ENCODE data around the gene HOXC12.

HOXC12 gene

DNA sequence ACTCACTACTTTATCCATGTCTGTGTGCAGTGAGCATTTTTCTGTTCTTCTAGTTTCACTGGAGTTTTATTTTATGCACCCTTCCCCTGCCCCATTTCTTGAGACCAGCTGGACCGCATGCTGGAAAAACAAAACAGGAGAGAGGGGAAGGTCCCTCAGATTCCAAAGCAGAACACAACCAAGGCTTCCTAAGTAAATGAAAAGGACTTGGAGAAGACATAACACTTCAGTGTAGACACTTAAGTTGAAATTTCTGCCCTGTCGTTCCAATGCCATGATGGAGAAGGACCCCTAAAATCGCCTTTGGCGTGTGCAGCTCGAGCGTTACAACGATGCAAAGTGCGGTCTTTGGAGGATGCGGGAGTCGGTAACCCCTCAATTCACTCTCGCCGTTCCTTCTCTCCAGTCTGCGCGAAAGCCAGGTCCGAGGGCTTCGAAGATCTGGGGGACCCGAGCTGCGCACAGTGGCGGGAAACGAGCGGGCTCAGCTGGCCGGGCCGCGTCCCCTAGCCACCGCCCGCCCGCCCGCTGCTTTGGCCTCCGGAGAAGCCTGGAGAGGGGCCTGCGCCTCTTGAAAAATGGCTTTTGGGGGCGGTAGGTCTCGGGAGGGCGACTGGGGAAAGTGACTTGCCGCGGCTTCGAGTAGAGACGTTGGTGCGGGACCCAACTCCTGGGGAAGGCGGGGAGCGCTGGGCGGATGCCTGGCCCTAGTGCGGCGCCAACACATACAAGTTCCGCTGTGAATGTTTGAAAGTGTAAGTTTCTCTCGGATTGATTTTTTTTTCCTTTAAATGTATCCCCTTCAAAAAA, 27.3 kb upstream of the HOXC12 start:
- TF ChIP-seq, protein P1, sequence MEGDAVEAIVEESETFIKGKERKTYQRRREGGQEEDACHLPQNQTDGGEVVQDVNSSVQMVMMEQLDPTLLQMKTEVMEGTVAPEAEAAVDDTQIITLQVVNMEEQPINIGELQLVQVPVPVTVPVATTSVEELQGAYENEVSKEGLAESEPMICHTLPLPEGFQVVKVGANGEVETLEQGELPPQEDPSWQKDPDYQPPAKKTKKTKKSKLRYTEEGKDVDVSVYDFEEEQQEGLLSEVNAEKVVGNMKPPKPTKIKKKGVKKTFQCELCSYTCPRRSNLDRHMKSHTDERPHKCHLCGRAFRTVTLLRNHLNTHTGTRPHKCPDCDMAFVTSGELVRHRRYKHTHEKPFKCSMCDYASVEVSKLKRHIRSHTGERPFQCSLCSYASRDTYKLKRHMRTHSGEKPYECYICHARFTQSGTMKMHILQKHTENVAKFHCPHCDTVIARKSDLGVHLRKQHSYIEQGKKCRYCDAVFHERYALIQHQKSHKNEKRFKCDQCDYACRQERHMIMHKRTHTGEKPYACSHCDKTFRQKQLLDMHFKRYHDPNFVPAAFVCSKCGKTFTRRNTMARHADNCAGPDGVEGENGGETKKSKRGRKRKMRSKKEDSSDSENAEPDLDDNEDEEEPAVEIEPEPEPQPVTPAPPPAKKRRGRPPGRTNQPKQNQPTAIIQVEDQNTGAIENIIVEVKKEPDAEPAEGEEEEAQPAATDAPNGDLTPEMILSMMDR (conservative IDR thresholded peaks at IDR 0.05; ENCODE audit: low read depth, low read length), result no peak
- H3K4me3 ChIP-seq (IDR thresholded peaks at IDR 0.05; ENCODE audit: insufficient read depth, low read depth, low read length), result no peak overlapping the region
- H3K27me3 ChIP-seq (ENCODE audit: insufficient read depth, low read depth), result peaks cover 42% of the 10 kb centered on the region
- H3K4me2 ChIP-seq, result no peak overlapping the region
- no peaks in the 10 kb centered on the region for H3K36me3 ChIP-seq (ENCODE audit: insufficient read depth)
- no peaks in the 10 kb centered on the region for H3K79me2 ChIP-seq (ENCODE audit: insufficient read depth, low read depth)
- H3K27ac ChIP-seq, result no peak overlapping the region
- H3K9ac ChIP-seq, result no peak overlapping the region
- no peaks in the 10 kb centered on the region for H4K20me1 ChIP-seq (ENCODE audit: insufficient read depth)
- no peaks in the 10 kb centered on the region for H3K4me1 ChIP-seq (ENCODE audit: low read depth, poor library complexity, severe bottlenecking)
- no peak overlapping the region for H2AFZ ChIP-seq (ENCODE audit: low read depth)

DNA sequence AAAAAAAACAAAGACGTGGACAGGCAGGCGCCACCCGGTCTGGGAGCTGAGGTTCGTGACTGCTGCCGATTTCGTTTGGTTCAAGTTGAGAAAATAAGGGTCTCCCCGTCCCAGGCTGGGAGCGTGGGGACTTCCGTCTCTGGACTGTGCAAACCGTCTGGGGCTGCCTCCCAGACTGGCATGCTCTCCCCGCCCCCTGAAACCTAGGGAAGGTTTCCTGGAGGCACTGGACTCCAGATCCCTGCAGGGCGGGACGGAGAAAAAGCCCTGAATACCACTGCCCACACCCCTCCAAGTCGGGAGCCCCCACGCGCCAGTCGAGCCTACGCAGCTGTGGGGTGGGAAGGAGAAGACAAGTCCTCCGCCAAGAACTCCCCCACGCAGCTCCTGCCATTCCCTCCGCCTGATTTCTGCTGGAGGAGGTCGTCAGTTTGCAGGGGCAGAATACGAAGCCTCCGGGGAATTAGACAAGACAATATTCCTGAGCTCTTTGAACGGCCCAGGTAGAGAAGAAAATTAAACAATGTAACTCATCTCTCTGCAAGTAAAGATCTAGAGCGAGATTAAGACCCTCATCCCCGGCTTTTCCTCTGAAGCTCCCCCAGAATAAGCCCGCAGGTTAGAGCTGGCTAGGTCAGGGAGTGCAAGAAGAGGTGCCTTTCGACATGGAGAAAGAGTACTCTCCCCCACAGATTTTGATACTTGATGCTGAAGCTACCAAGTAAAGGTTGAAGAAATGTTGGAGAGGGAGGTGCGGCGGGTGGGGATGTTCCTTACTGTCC, 26.5 kb upstream of the HOXC12 start:
- H3K9ac ChIP-seq, result no peak overlapping the region
- H3K36me3 ChIP-seq (ENCODE audit: insufficient read depth), result no peaks in the 10 kb centered on the region
- no peaks in the 10 kb centered on the region for H3K4me1 ChIP-seq (ENCODE audit: low read depth, poor library complexity, severe bottlenecking)
- no peaks in the 10 kb centered on the region for H3K79me2 ChIP-seq (ENCODE audit: insufficient read depth, low read depth)
- no peak overlapping the region for H2AFZ ChIP-seq (ENCODE audit: low read depth)
- no peaks in the 10 kb centered on the region for H4K20me1 ChIP-seq (ENCODE audit: insufficient read depth)
- H3K4me3 ChIP-seq (IDR thresholded peaks at IDR 0.05; ENCODE audit: insufficient read depth, low read depth, low read length), result no peak overlapping the region
- H3K4me2 ChIP-seq, result no peak overlapping the region
- H3K27me3 ChIP-seq (ENCODE audit: insufficient read depth, low read depth), result peaks cover 42% of the 10 kb centered on the region
- no peak overlapping the region for H3K27ac ChIP-seq
- TF ChIP-seq, protein P1 (conservative IDR thresholded peaks at IDR 0.05; ENCODE audit: low read depth, low read length), result no peak

DNA sequence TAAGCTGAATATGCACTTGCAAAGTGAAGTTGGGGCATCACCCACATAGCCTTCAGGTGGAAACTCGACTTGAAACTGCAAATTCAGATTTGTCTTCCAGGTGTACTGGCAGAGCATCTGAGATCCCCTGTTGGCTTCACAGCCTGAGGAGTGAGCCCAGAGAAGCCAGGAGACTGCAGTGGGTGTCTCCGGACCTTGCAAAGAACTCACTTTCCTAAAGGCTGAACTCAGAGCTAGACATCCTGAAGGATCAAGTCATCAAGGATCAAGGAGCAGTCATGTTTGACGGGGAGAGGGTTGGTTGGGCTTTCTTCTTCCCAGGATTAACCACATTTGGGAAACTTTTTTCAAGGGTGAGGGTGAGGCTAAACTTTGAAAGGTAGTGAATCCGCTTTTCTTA, 25.2 kb upstream of the HOXC12 start:
- H4K20me1 ChIP-seq (ENCODE audit: insufficient read depth), result no peaks in the 10 kb centered on the region
- TF ChIP-seq, protein P1 (conservative IDR thresholded peaks at IDR 0.05; ENCODE audit: low read depth, low read length), result no peak
- peaks cover 50% of the 10 kb centered on the region for H3K27me3 ChIP-seq (ENCODE audit: insufficient read depth, low read depth)
- H3K4me3 ChIP-seq (IDR thresholded peaks at IDR 0.05; ENCODE audit: insufficient read depth, low read depth, low read length), result no peak overlapping the region
- no peak overlapping the region for H2AFZ ChIP-seq (ENCODE audit: low read depth)
- H3K79me2 ChIP-seq (ENCODE audit: insufficient read depth, low read depth), result no peaks in the 10 kb centered on the region
- no peak overlapping the region for H3K9ac ChIP-seq
- H3K4me2 ChIP-seq, result no peak overlapping the region
- no peak overlapping the region for H3K27ac ChIP-seq
- H3K36me3 ChIP-seq (ENCODE audit: insufficient read depth), result no peaks in the 10 kb centered on the region
- H3K4me1 ChIP-seq (ENCODE audit: low read depth, poor library complexity, severe bottlenecking), result no peaks in the 10 kb centered on the region

DNA sequence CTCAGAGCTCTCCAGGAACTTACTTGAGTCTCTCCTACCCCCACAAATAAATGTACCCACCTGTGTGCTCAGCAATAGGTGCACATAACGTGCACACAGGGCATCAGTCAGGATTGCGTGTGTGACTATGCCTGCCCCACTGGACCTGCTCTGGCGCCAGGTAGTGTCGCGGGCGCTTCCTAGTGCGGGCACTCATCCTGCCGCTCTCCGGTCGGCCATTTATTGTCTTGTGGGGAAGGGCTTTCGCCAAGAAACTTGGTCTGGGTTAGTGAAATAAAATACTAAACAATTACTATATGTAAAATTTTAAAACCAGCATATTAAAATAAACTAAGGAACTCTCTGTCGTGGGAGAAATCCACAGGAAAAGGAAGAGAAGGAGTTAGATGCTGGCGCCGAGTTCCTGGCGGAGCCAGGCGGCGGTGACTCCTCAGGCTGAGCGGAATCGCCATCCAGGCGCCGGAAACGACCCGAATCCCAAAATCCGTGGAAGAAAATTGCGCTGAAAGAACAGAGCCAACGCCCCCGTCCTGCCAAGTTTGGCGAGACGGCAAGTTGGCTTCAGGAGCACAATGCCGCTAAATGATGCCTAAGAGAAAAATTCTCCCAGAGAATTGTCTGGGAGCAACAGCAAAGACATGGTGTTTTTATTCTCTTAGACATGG, 24.0 kb upstream of the HOXC12 start:
- Histone ChIP-seq H3K27ac (no peak overlapping the region), H3K4me3 (IDR thresholded peaks at IDR 0.05; ENCODE audit: insufficient read depth, low read depth, low read length) (no peak overlapping the region), H3K4me2 (no peak overlapping the region), H3K79me2 (ENCODE audit: insufficient read depth, low read depth) (no peaks in the 10 kb centered on the region), H3K27me3 (ENCODE audit: insufficient read depth, low read depth) (peaks cover 62% of the 10 kb centered on the region), H3K4me1 (ENCODE audit: low read depth, poor library complexity, severe bottlenecking) (no peaks in the 10 kb centered on the region), H4K20me1 (ENCODE audit: insufficient read depth) (no peaks in the 10 kb centered on the region), H2AFZ (ENCODE audit: low read depth) (no peak overlapping the region), H3K36me3 (ENCODE audit: insufficient read depth) (no peaks in the 10 kb centered on the region), H3K9ac (no peak overlapping the region)
- TF ChIP-seq, protein P1 (conservative IDR thresholded peaks at IDR 0.05; ENCODE audit: low read depth, low read length), result no peak
